ENCODE measurements around the gene GPD1L. TPM values are rescaled to one million over a fixed set of nuclear protein-coding genes. Genes with fewer than 3 reads are reported as not detected.

Gene GPD1L
- total and polyA plus RNA-seq, 2 donors (not counting 1 experiment from before 2014, with no cell fraction given), result 4.7 to 9.3 TPM

- ChIA-PET CTCF (interaction anchor here (0.6 to 1.2 kb wide), 2 partner anchors 27 to 67 kb away, joined by 4 read pairs; no protein-coding TSS in a partner anchor), POLR2A (no interaction called here)
- Histone ChIP-seq H3K4me1 (ENCODE audit: control insufficient read depth in 2 of 2, insufficient read depth in 2 of 2, low read length in 2 of 2) (no peaks in the 10 kb centered on the region), H3K4me2 (replicated peaks; ENCODE audit: low read depth, low read length, poor library complexity, severe bottlenecking) (no peak overlapping the region), H3K9me3 (ENCODE audit: control extremely low read depth in 1 of 3, control insufficient read depth in 2 of 3, insufficient read depth in 1 of 3, low read length in 2 of 3) (peaks cover 0 to 9% (median 0%) of the 10 kb centered on the region in 3 donors), H3K27me3 (replicated peaks in 1 of 4; ENCODE audit: control extremely low read depth in 1 of 4, control insufficient read depth in 3 of 4, insufficient read depth in 4 of 4, low read length in 3 of 4) (no peaks in the 10 kb centered on the region), H3K36me3 (replicated peaks in 1 of 2; ENCODE audit: control extremely low read depth in 1 of 2, control insufficient read depth in 1 of 2, extremely low read depth in 1 of 2, insufficient read depth in 2 of 2, low read length in 1 of 2) (peaks cover 0 to 1% of the 10 kb centered on the region in 2 experiments), H3K79me2 (ENCODE audit: control insufficient read depth, insufficient read depth, low read length) (peaks cover 56% of the 10 kb centered on the region), H4K20me1 (ENCODE audit: control insufficient read depth, insufficient read depth, low read length, poor library complexity, severe bottlenecking) (no peaks in the 10 kb centered on the region), H3K4me3 (ENCODE audit: control extremely low read depth in 1 of 5, extremely low read depth in 1 of 5, insufficient read depth in 1 of 5, low read depth in 2 of 5, low read length in 4 of 5) (no peak overlapping the region), H3K27ac (ENCODE audit: low read length in 2 of 2) (no peak overlapping the region), H3K9ac (ENCODE audit: low read length) (no peak overlapping the region), H2AFZ (ENCODE audit: insufficient read depth, low read depth, low read length, poor library complexity, severe bottlenecking) (no peak overlapping the region)
- Mint-ChIP-seq H3K9me3 (ENCODE audit: insufficient read depth) (peaks cover 3% of the 10 kb centered on the region), H3K27ac (no peak overlapping the region), H3K27me3 (no peaks in the 10 kb centered on the region), H3K4me1 (peaks cover 18% of the 10 kb centered on the region), H3K4me3 (no peak overlapping the region)
- DNase-seq (no peak), ATAC-seq (ENCODE audit: low read depth) (no peak)
- intact Hi-C loops (cut with micrococcal nuclease), result no loop called here
- no peak for TF ChIP-seq EZH2 (IDR thresholded peaks at IDR 0.05; ENCODE audit: borderline replicate concordance, insufficient read depth, low read depth, low read length, poor library complexity, severe bottlenecking)
- TF ChIP-seq CTCF (IDR thresholded peaks at IDR 0.05), result no peak
- WGBS (ENCODE audit: insufficient coverage), result 100% methylated on average over 1 of the region's 1 CpG
Observed at GRCh38 chr3:32117320-32117719, 10.9 kb downstream of the GPD1L start.

- no peak for DNase-seq
- Histone ChIP-seq H3K27ac (ENCODE audit: low read length in 2 of 2) (no peak overlapping the region), H3K79me2 (ENCODE audit: control insufficient read depth, insufficient read depth, low read length) (peaks cover 56% of the 10 kb centered on the region), H2AFZ (ENCODE audit: insufficient read depth, low read depth, low read length, poor library complexity, severe bottlenecking) (no peak overlapping the region), H3K4me1 (ENCODE audit: control insufficient read depth in 2 of 2, insufficient read depth in 2 of 2, low read length in 2 of 2) (no peaks in the 10 kb centered on the region), H3K9ac (ENCODE audit: low read length) (no peak overlapping the region), H3K9me3 (ENCODE audit: control extremely low read depth in 1 of 3, control insufficient read depth in 2 of 3, insufficient read depth in 1 of 3, low read length in 2 of 3) (peaks cover 0 to 9% (median 0%) of the 10 kb centered on the region in 3 donors), H3K27me3 (replicated peaks in 1 of 4; ENCODE audit: control extremely low read depth in 1 of 4, control insufficient read depth in 3 of 4, insufficient read depth in 4 of 4, low read length in 3 of 4) (no peaks in the 10 kb centered on the region), H3K4me3 (ENCODE audit: control extremely low read depth in 1 of 5, extremely low read depth in 1 of 5, insufficient read depth in 1 of 5, low read depth in 2 of 5, low read length in 4 of 5) (no peak overlapping the region), H3K4me2 (replicated peaks; ENCODE audit: low read depth, low read length, poor library complexity, severe bottlenecking) (no peak overlapping the region), H3K36me3 (replicated peaks in 1 of 2; ENCODE audit: control extremely low read depth in 1 of 2, control insufficient read depth in 1 of 2, extremely low read depth in 1 of 2, insufficient read depth in 2 of 2, low read length in 1 of 2) (peaks cover 0 to 1% of the 10 kb centered on the region in 2 experiments), H4K20me1 (ENCODE audit: control insufficient read depth, insufficient read depth, low read length, poor library complexity, severe bottlenecking) (no peaks in the 10 kb centered on the region)
- no peak for ATAC-seq (ENCODE audit: low read depth)
- Mint-ChIP-seq H3K27ac (no peak overlapping the region), H3K4me1 (peaks cover 18% of the 10 kb centered on the region), H3K9me3 (ENCODE audit: insufficient read depth) (peaks cover 3% of the 10 kb centered on the region), H3K27me3 (no peaks in the 10 kb centered on the region), H3K4me3 (no peak overlapping the region)
- CTCF ChIA-PET, result no interaction called here
- no CpG with 5 or more reads among the region's 2 CpGs for WGBS (ENCODE audit: insufficient coverage)
- TF ChIP-seq EZH2 (IDR thresholded peaks at IDR 0.05; ENCODE audit: borderline replicate concordance, insufficient read depth, low read depth, low read length, poor library complexity, severe bottlenecking) (no peak), CTCF (IDR thresholded peaks at IDR 0.05) (no peak)
- POLR2A ChIA-PET, result no interaction called here
- intact Hi-C loops (cut with micrococcal nuclease), result no loop called here
Observed at GRCh38 chr3:32118215-32118614, 11.8 kb downstream of the GPD1L start.
